CD14-positive monocyte (primary cell): ENCODE data around the gene POFUT2. TPM values are rescaled to one million over a fixed set of nuclear protein-coding genes. Genes with fewer than 3 reads are reported as not detected.
"Not testable (repeated sequence)": the region's sequence is repeated elsewhere in the genome, so short reads cannot be mapped to it uniquely, and the experiment has no call there.

ENCODE experiments used
- DNase-seq, 3 donors: peaks; one replicate each; pipeline ENCODE4 v3.0.0-alpha.2; 2011 to 2022
- H2AFZ ChIP-seq: 2 replicates; pipeline ENCODE4 v1.6.0; 2012; ENCODE audit warnings: mild to moderate bottlenecking, low read depth, low read length, inconsistent platforms; ENCODE audit not compliant: insufficient read depth, poor library complexity, severe bottlenecking
- H3K27ac ChIP-seq, 2 donors: 1 replicate in 1 of 2; 2 replicates in 1 of 2; pipeline ENCODE4 v1.5.1; 2012 to 2013; ENCODE audit warnings: low read length in 2 of 2, control low read depth in 1 of 2, inconsistent platforms in 1 of 2, low read depth in 1 of 2, mild to moderate bottlenecking in 1 of 2
- H3K27me3 ChIP-seq, 2 donors: one replicate each; pipeline versions ENCODE4 v1.6.0 to v1.6.1; 2011 to 2013; ENCODE audit warnings: low read length in 2 of 2; ENCODE audit not compliant: control insufficient read depth in 2 of 2, insufficient read depth in 2 of 2
- H3K36me3 ChIP-seq, 2 donors: replicated peaks in 1 of 2; 1 replicate in 1 of 2; 2 replicates in 1 of 2; pipeline versions ENCODE4 v1.5.1 to v1.6.1; 2012 to 2013; ENCODE audit warnings: low read length in 2 of 2, control low read depth in 1 of 2, inconsistent platforms in 1 of 2, mild to moderate bottlenecking in 1 of 2; ENCODE audit not compliant: insufficient read depth in 2 of 2, control insufficient read depth in 1 of 2
- H3K4me1 ChIP-seq, 2 donors: 1 replicate in 1 of 2; 2 replicates in 1 of 2; pipeline versions ENCODE4 v1.5.1 to v1.6.1; 2012 to 2013; ENCODE audit warnings: low read length in 2 of 2, control low read depth in 1 of 2, inconsistent platforms in 1 of 2, mild to moderate bottlenecking in 1 of 2, moderate library complexity in 1 of 2; ENCODE audit not compliant: insufficient read depth in 2 of 2, control insufficient read depth in 1 of 2
- H3K4me2 ChIP-seq: replicated peaks from 2 replicates; pipeline ENCODE3; 2012; ENCODE audit warnings: low read length, moderate library complexity, mild to moderate bottlenecking; ENCODE audit not compliant: poor library complexity, severe bottlenecking; ENCODE audit errors: extremely low read depth
- H3K4me3 ChIP-seq, 3 experiments: fragments of 200-600 bp in 1 of 3; sonication (generic) in 1 of 3; replicated peaks in 1 of 3; 1 replicate in 2 of 3; 2 replicates in 1 of 3; pipeline ENCODE4 v1.5.1; 2011 to 2013; ENCODE audit warnings: low read length in 3 of 3, mild to moderate bottlenecking in 3 of 3, control low read depth in 2 of 3, low read depth in 2 of 3, inconsistent platforms in 1 of 3, moderate library complexity in 1 of 3
- H3K79me2 ChIP-seq: 2 replicates; pipeline ENCODE4 v1.6.0; 2012; ENCODE audit warnings: mild to moderate bottlenecking, control low read depth, inconsistent platforms, low read length, moderate library complexity; ENCODE audit not compliant: insufficient read depth
- H3K9ac ChIP-seq: 2 replicates; pipeline ENCODE4 v1.6.0; 2017; ENCODE audit warnings: low read length, mild to moderate bottlenecking; ENCODE audit not compliant: insufficient read depth, poor library complexity, severe bottlenecking
- H3K9me3 ChIP-seq, 2 donors: replicated peaks in 1 of 2; 1 replicate in 1 of 2; 2 replicates in 1 of 2; pipeline versions ENCODE4 v1.5.1 to v1.6.1; 2012 to 2013; ENCODE audit warnings: low read length in 2 of 2, control low read depth in 1 of 2; ENCODE audit not compliant: control insufficient read depth in 1 of 2, insufficient read depth in 1 of 2
- H4K20me1 ChIP-seq: 2 replicates; pipeline ENCODE4 v1.6.0; 2012; ENCODE audit warnings: mild to moderate bottlenecking, low read length, control low read depth, moderate library complexity; ENCODE audit not compliant: insufficient read depth
- H3K27ac Mint-ChIP-seq, 7 donors: one replicate each; pipeline ENCODE4 v1.8.0; 2020; ENCODE audit warnings: mild to moderate bottlenecking in 7 of 7, mixed read lengths in 7 of 7, moderate library complexity in 6 of 7, inconsistent platforms in 2 of 7
- H3K27me3 Mint-ChIP-seq, 3 donors: one replicate each; pipeline ENCODE4 v1.8.0; 2021 to 2022; ENCODE audit warnings: low read depth in 3 of 3, mild to moderate bottlenecking in 3 of 3, mixed read lengths in 3 of 3, moderate library complexity in 3 of 3, inconsistent platforms in 1 of 3
- H3K36me3 Mint-ChIP-seq, 2 donors: one replicate each; pipeline ENCODE4 v1.8.0; 2020; ENCODE audit warnings: mixed read lengths in 2 of 2, inconsistent platforms in 1 of 2, mild to moderate bottlenecking in 1 of 2
- H3K4me1 Mint-ChIP-seq: one replicate; pipeline ENCODE4 v1.8.0; 2020; ENCODE audit warnings: mild to moderate bottlenecking, mixed read lengths
- H3K4me3 Mint-ChIP-seq, 2 donors: one replicate each; pipeline ENCODE4 v1.8.0; 2020; ENCODE audit warnings: mild to moderate bottlenecking in 2 of 2, mixed read lengths in 2 of 2, moderate library complexity in 1 of 2
- H3K9me3 Mint-ChIP-seq, 7 donors: one replicate each; pipeline ENCODE4 v1.8.0; 2020 to 2022; ENCODE audit warnings: mixed read lengths in 7 of 7, mild to moderate bottlenecking in 6 of 7, moderate library complexity in 6 of 7, inconsistent platforms in 2 of 7
- CTCF ChIP-seq: fragments of 200-600 bp; IDR thresholded peaks from one replicate; pipeline ENCODE4 v1.8.0; 2022; ENCODE audit warnings: antibody characterized with exemption, mild to moderate bottlenecking
- WGBS: methylation state at CpG from one replicate; pipeline ENCODE4 v1.1.5; 2013; ENCODE audit warnings: missing lambda C conversion rate; ENCODE audit not compliant: insufficient coverage; 5-methylcytosine and 5-hydroxymethylcytosine counted together
- intact Hi-C, 2 donors: fragments of 100-400 bp; cut with micrococcal nuclease; formaldehyde crosslinking; loops; one replicate each; pipeline versions ENCODE4 v1.15.0 to v1.15.1; 2023
- polyA plus RNA-seq, 3 donors: library from polyadenylated mRNA; depleted of rRNA in 1 of 3; unstranded in 2 of 3; stranded (reverse) in 1 of 3; fragments of 300-500 nt in 2 of 3; fragments of >200 nt in 1 of 3; fragmentation: Illumina TruSeq in 2 of 3; gene quantifications; 1 replicate in 2 of 3; 2 replicates in 1 of 3; pipeline ENCODE4 v1.2.3, GENCODE V29; 2012 to 2021

Gene POFUT2
- polyA plus RNA-seq, 3 donors: 1.8 to 21.3 (median 2.8) TPM

- Histone ChIP-seq H3K36me3 (no peaks in the 10 kb centered on the region), H3K79me2 (no peaks in the 10 kb centered on the region), H3K4me2 (peak overlapping the region; percentile 56), H3K27me3 (no peaks in the 10 kb centered on the region), H4K20me1 (no peaks in the 10 kb centered on the region), H3K4me1 (peaks cover 6 to 10% of the 10 kb centered on the region in 2 donors), H2AFZ (peak overlapping the region; percentile 63), H3K9me3 (no peaks in the 10 kb centered on the region), H3K9ac (peak overlapping the region; percentile 27), H3K4me3 (peak overlapping the region in 1 of 3 experiments; percentile 38), H3K27ac (no peak overlapping the region)
- H3K27me3 Mint-ChIP-seq: peaks cover 6 to 8% (median 6%) of the 10 kb centered on the region in 3 donors
- no peak overlapping the region for H3K27ac Mint-ChIP-seq
- intact Hi-C loops: no loop called here
- H3K9me3 Mint-ChIP-seq: peaks cover 0 to 10% (median 0%) of the 10 kb centered on the region in 7 donors
- peaks cover 17% of the 10 kb centered on the region for H3K4me1 Mint-ChIP-seq
- no peak for DNase-seq
- TF ChIP-seq CTCF: no peak
- WGBS: 27% methylated on average over 23 of the region's 27 CpGs
- H3K36me3 Mint-ChIP-seq: no peaks in the 10 kb centered on the region
- peak overlapping the region; percentile 27 to 75 for H3K4me3 Mint-ChIP-seq
These were observed 20.7 kb upstream of the POFUT2 start for GRCh38 chr21:45308194-45309068.

GRCh38 chr21:45307597-45308158, 20.0 kb upstream of the POFUT2 start:
- H3K9me3 ChIP-seq, DNase-seq, H3K9me3 Mint-ChIP-seq, H3K4me1 ChIP-seq, H3K27ac Mint-ChIP-seq, H3K27me3 ChIP-seq, H3K4me3 Mint-ChIP-seq, H3K27ac ChIP-seq, H4K20me1 ChIP-seq, H3K4me3 ChIP-seq, H3K9ac ChIP-seq, H3K27me3 Mint-ChIP-seq, H3K4me2 ChIP-seq, H2AFZ ChIP-seq, intact Hi-C loops, H3K79me2 ChIP-seq, H3K36me3 ChIP-seq, H3K36me3 Mint-ChIP-seq: not testable (repeated sequence)
- 98% methylated on average over 17 of the region's 17 CpGs for WGBS
- peaks cover 17% of the 10 kb centered on the region for H3K4me1 Mint-ChIP-seq
